Ecto neural progenitor cell (in vitro differentiated cells): ENCODE data around the gene ASAP3.

ENCODE experiments used
- DNase-seq: peaks from one replicate; pipeline ENCODE4 v3.0.0-alpha.2; 2018; ENCODE audit warnings: low spot score

The ASAP3 gene

GRCh38 chr1:23477359-23478144 is 6.4 kb downstream of the ASAP3 start:
- DNase-seq, result no peak

GRCh38 chr1:23475641-23476040 is 8.3 kb downstream of the ASAP3 start:
- no peak for DNase-seq

GRCh38 chr1:23475134-23475628 is 8.8 kb downstream of the ASAP3 start:
- DNase-seq, result no peak

- no peak for DNase-seq
These were observed 10.8 kb downstream of the ASAP3 start for GRCh38 chr1:23473037-23473800.

- DNase-seq, result no peak
These were observed 11.5 kb downstream of the ASAP3 start for GRCh38 chr1:23472351-23473036.

GRCh38 chr1:23471473-23472075 is 12.4 kb downstream of the ASAP3 start:
- DNase-seq, result no peak

GRCh38 chr1:23470282-23471070 is 13.5 kb downstream of the ASAP3 start:
- no peak for DNase-seq

GRCh38 chr1:23469372-23469982 is 14.5 kb downstream of the ASAP3 start:
- DNase-seq, result no peak

GRCh38 chr1:23466423-23466989 is 17.5 kb downstream of the ASAP3 start:
- DNase-seq, result no peak

- no peak for DNase-seq
These were observed 20.7 kb downstream of the ASAP3 start for GRCh38 chr1:23463286-23463685.

GRCh38 chr1:23462766-23463165 is 21.2 kb downstream of the ASAP3 start:
- no peak for DNase-seq

GRCh38 chr1:23461050-23461449 is 22.9 kb downstream of the ASAP3 start:
- no peak for DNase-seq

- DNase-seq, result no peak
These were observed 23.5 kb downstream of the ASAP3 start for GRCh38 chr1:23460519-23460918.

- DNase-seq, result no peak
These were observed 24.6 kb downstream of the ASAP3 start for GRCh38 chr1:23459338-23459757.

GRCh38 chr1:23456226-23456625 is 27.8 kb downstream of the ASAP3 start:
- DNase-seq, result no peak

GRCh38 chr1:23453455-23454000 is 30.5 kb downstream of the ASAP3 start:
- no peak for DNase-seq

GRCh38 chr1:23452011-23452411 is 32.0 kb downstream of the ASAP3 start:
- no peak for DNase-seq

- DNase-seq, result no peak
These were observed 32.5 kb downstream of the ASAP3 start for GRCh38 chr1:23451441-23451840.

GRCh38 chr1:23450894-23451293 is 33.1 kb downstream of the ASAP3 start:
- no peak for DNase-seq

GRCh38 chr1:23449958-23450357 is 34.0 kb downstream of the ASAP3 start:
- DNase-seq, result no peak
